SKM-1 (cell line): ENCODE data around the gene ADAMTS1.

ENCODE experiments used
- DNase-seq: peaks from one replicate; lab custom pipeline; 2025; ENCODE audit not compliant: unreplicated experiment; lab: John Stamatoyannopoulos, UW

ADAMTS1 gene

GRCh38 chr21:26814386-26814785 lies 30.8 kb downstream of the ADAMTS1 start:
- DNase-seq, result no peak

- no peak for DNase-seq
Measured at GRCh38 chr21:26813426-26813998, 31.7 kb downstream of the ADAMTS1 start.

GRCh38 chr21:26812173-26812572 lies 33.0 kb downstream of the ADAMTS1 start:
- DNase-seq, result no peak

DNA sequence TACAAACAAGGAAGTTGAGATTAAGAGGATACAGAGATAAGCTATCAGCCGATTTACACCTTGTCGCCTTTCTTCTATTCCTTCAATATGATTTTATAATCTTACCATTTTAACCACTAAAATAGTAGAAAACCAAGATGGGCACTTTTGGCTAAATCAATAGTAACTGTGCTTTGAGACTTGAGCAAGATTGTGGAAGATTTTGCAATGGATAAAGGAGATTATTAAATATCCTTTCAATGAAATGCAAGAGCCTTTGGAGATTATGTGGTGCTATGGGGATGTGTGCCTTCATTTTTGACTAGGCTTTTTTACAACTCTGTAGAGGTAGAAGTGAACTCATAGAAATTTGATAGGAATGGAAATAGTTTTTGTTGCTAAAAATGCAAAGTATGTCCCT lies 33.7 kb downstream of the ADAMTS1 start:
- no peak for DNase-seq

DNA sequence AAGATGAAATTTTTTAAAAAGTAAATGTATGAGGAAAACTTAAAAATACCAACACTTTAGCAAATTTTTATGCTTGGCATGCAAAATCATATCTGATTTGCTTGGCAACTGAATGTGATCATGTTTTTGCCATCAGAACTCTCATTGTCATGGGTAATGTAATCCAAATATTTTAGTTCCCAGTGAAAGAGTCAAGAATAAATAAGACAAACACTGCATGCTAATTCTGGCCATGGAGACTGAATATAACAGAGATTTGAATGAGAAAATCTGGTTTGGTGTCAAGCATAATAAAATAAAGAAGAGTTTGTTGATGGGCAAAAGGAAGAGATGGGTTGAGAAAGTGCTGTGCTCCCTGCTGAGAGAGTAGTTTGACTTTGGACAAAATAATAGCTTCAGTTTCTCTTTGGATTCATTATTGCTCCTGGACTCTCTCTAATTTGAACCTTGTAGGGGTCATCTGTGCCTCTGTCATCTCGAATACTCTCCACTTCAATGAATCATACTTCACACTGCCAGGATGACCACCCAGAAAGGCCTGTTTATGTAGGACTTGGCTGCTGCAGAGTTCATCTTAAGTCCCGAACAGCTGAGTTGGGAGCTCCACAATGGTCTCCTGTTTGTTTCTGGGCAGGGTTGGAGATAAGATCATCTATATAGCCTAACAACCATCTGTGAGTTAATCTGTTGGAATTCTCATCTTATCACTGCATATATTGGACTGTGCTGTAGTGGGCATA lies 34.4 kb downstream of the ADAMTS1 start:
- DNase-seq, result no peak

DNA sequence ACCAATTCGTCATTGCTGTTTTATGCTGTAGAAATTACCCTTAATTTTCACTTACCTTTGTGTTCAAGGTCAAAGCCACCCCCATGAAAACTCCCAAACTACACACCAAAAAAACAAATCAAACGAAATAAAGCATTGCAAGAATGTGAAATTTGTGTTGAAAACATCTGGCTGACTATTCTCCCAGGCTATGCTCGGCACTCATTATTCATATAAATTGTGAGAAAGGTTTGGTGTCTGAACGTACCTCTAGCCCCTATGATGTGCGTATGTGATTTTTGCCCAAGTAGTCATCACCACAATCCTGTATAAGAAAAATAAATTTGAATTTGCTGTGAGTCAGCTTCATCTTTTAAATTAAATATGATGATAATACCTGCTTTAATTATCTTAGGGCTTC lies 34.9 kb downstream of the ADAMTS1 start:
- no peak for DNase-seq

GRCh38 chr21:26809745-26810144 lies 35.5 kb downstream of the ADAMTS1 start:
- no peak for DNase-seq

- no peak for DNase-seq
Measured at GRCh38 chr21:26806801-26807295, 38.4 kb downstream of the ADAMTS1 start.

DNA sequence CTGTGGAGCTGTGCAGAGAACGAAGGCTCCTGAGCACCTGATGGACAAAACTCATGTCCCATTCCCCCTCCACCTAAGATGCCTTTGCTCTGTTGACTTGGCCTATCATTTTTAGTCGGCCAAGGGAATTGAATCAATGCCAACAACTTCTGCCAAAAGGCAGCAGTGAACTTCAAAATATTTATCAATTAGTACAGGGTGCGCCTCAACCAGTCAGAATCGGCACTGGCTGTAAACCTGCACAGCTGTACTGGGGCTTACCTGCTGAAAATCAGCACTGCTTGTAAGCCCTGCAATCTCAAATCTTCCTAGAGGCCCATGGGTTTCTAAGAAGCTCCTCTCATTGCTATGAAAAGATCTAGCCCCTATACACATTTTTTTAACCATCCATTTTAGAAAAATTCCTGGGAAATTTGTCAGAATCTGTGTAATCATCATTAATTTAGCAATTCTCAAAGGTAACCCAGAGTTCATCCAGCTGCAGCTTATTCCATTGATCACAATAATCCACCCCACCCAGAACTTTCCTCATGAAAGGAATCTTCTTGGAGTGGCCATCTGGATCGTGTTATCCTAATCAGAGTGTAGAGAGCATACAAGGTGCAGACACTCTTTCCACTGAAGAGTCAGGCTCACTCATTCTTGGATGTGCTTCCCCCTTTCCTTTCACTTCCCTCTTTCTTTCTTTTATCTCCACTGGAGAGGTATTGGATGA lies 40.2 kb downstream of the ADAMTS1 start:
- no peak for DNase-seq

- DNase-seq, result no peak
Measured at GRCh38 chr21:26801498-26801897, 43.7 kb downstream of the ADAMTS1 start.

DNA sequence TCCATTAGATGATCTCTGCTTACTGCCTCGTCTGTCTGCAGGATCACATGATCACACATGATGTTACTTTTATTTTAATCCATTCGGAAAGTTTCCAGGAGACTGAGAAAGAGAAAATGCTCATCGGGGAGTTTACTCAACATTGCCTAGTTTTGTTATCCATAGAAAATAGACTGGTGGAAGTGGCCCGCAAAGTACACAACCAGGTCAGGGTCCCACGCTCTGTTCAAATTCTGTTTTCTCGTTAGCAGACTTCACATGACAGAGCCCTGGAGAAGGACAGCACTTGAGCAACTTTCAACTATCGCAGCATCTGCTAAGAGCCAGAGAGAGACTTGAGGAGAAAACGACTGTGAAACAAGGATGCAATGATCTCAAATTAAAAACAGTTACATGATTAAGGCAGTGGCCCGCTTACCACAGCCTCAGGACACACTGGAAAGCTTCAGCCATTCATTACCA lies 44.2 kb downstream of the ADAMTS1 start:
- DNase-seq, result no peak

GRCh38 chr21:26800455-26800854 lies 44.8 kb downstream of the ADAMTS1 start:
- DNase-seq, result no peak

- DNase-seq, result no peak
Measured at GRCh38 chr21:26800001-26800400, 45.2 kb downstream of the ADAMTS1 start.

GRCh38 chr21:26798856-26799751 lies 46.1 kb downstream of the ADAMTS1 start:
- no peak for DNase-seq

- DNase-seq, result no peak
Measured at GRCh38 chr21:26797878-26798456, 47.2 kb downstream of the ADAMTS1 start.

- DNase-seq, result no peak
Measured at GRCh38 chr21:26795866-26796329, 49.3 kb downstream of the ADAMTS1 start.

DNA sequence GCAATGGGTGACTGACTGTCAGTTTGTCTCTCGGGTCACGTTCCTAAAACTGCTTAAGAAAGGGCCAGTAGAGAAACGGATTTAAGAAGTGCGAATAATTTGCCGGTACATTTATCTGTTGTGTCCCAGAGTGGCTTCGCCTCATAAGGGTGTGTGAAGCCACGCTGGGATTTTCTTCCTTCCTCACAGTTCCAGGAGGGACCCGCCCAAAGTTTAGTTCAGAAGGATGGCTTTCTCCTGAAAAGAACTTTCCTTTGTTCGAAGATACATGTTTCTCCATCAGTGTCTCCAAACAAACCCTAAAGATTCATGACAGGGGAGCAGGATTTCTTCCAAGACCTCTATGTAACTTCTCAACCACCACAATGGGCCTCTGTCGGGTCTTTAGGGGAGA lies 49.8 kb downstream of the ADAMTS1 start:
- no peak for DNase-seq

DNA sequence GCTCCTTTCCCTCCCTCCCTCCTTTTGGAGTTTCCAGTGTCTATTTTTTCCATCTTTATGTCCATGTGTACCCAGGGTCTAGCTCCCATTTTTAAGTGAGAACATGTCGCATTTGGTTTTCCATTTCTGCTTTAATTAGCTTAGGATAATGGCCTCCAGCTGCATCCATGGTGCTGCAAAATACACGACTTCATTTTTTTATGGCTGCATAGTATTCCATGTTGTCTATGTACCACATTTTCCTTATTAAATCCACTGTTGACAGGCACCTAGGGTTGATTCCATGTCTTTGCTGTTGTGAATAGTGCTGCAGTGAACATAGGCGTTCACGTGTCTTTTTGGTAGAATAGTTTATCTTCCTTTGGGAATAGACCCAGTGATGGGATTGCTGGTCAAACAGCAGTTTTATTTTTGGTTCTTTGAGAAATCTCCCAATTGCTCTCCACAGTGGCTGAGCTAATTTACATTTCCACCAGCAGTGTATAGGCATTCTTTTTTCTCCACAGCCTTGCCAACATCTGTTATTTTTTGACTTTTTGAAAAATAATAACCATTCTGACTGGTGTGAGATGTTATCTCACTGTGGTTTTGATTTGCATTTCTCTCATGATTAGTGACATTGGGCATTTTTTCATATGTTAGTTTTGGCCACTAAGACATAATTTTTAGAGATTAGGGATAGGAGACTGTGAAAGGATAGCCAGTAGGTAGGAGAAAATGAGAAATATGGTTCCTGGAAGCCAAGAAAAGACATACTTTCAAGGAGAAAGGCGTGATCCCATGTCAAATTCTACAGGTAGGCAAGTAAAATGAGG lies 50.4 kb downstream of the ADAMTS1 start:
- no peak for DNase-seq

- no peak for DNase-seq
Measured at GRCh38 chr21:26790296-26790695, 54.9 kb downstream of the ADAMTS1 start.

GRCh38 chr21:26788790-26789189 lies 56.4 kb downstream of the ADAMTS1 start:
- DNase-seq, result no peak
